ENCODE measurements around the gene ANKIB1. TPM values are rescaled to one million over a fixed set of nuclear protein-coding genes. Genes with fewer than 3 reads are reported as not detected.

Gene ANKIB1
- total RNA-seq, 2 experiments from 2014 or later: 25.3 to 42.3 TPM

- no peak for DNase-seq (ENCODE audit: low spot score)
- Histone ChIP-seq H3K9me2 (ENCODE audit: insufficient read depth, low read length) (no peaks in the 10 kb centered on the region), H3K9me3 (ENCODE audit: low read length) (peaks cover 15% of the 10 kb centered on the region; the same call in 1 of the 2 replicates), H4K20me1 (ENCODE audit: insufficient read depth, low read length) (no peaks in the 10 kb centered on the region; the same call in 1 of the 2 replicates), H3K4me3 (ENCODE audit: low read depth, low read length, poor library complexity, severe bottlenecking) (no peak overlapping the region), H3K36me3 (ENCODE audit: insufficient read depth, low read length) (peaks cover 31% of the 10 kb centered on the region), H3K79me2 (ENCODE audit: insufficient read depth, low read depth, low read length) (peaks cover 77% of the 10 kb centered on the region), H3K4me1 (ENCODE audit: insufficient read depth, low read length, poor library complexity, severe bottlenecking) (peaks cover 15% of the 10 kb centered on the region), H2AFZ (ENCODE audit: low read length) (no peak overlapping the region), H3K27ac (ENCODE audit: low read depth, low read length, poor library complexity, severe bottlenecking) (no peak overlapping the region), H3K4me2 (ENCODE audit: low read length) (no peak overlapping the region)
- POLR2A ChIA-PET: interaction anchor here (0.5 to 1.3 kb wide), 5 partner anchors 10 to 435 kb away, joined by 3 to 5 read pairs (median 4); no protein-coding TSS in a partner anchor
- no peak for TF ChIP-seq CTCF (conservative IDR thresholded peaks at IDR 0.05; ENCODE audit: low read length)
- TF ChIP-seq EZH2phosphoT487 (IDR thresholded peaks at IDR 0.05; ENCODE audit: borderline replicate concordance, low read depth, low read length): no peak
- intact Hi-C loops (cut with micrococcal nuclease; ENCODE audit: unreplicated experiment): no loop called here
- BruUV-seq (replicated peaks): no TSS peak
- CTCF ChIA-PET (ENCODE audit: unreplicated experiment): no interaction called here
Observed at GRCh38 chr7:92260248-92260781, 14.5 kb downstream of the ANKIB1 start.

GRCh38 chr7:92266415-92267241 is 20.9 kb downstream of the ANKIB1 start:
- intact Hi-C loops (cut with micrococcal nuclease; ENCODE audit: unreplicated experiment): no loop called here
- Histone ChIP-seq H2AFZ (ENCODE audit: low read length) (no peak overlapping the region), H3K9me3 (ENCODE audit: low read length) (peaks cover 10% of the 10 kb centered on the region; the same call in 1 of the 2 replicates), H3K4me3 (ENCODE audit: low read depth, low read length, poor library complexity, severe bottlenecking) (no peak overlapping the region), H3K4me2 (ENCODE audit: low read length) (no peak overlapping the region), H3K4me1 (ENCODE audit: insufficient read depth, low read length, poor library complexity, severe bottlenecking) (no peaks in the 10 kb centered on the region), H3K36me3 (ENCODE audit: insufficient read depth, low read length) (peaks cover 24% of the 10 kb centered on the region), H4K20me1 (ENCODE audit: insufficient read depth, low read length) (no peaks in the 10 kb centered on the region), H3K79me2 (ENCODE audit: insufficient read depth, low read depth, low read length) (peaks cover 57% of the 10 kb centered on the region), H3K9me2 (ENCODE audit: insufficient read depth, low read length) (no peaks in the 10 kb centered on the region), H3K27ac (ENCODE audit: low read depth, low read length, poor library complexity, severe bottlenecking) (no peak overlapping the region)
- no TSS peak for BruUV-seq (replicated peaks)
- DNase-seq (ENCODE audit: low spot score): no peak
- TF ChIP-seq CTCF (conservative IDR thresholded peaks at IDR 0.05; ENCODE audit: low read length) (no peak), EZH2phosphoT487 (IDR thresholded peaks at IDR 0.05; ENCODE audit: borderline replicate concordance, low read depth, low read length) (no peak)
- ChIA-PET POLR2A (no interaction called here), CTCF (ENCODE audit: unreplicated experiment) (interaction anchor here (0.6 kb wide), 1 partner anchor 11 kb away, joined by 3 read pairs; no protein-coding TSS in a partner anchor)

GRCh38 chr7:92268921-92269320 is 23.1 kb downstream of the ANKIB1 start:
- DNase-seq (ENCODE audit: low spot score): no peak
- H3K79me2 ChIP-seq (ENCODE audit: insufficient read depth, low read depth, low read length): peaks cover 56% of the 10 kb centered on the region
- H3K4me1 ChIP-seq (ENCODE audit: insufficient read depth, low read length, poor library complexity, severe bottlenecking): no peaks in the 10 kb centered on the region
- H3K4me2 ChIP-seq (ENCODE audit: low read length): no peak overlapping the region
- no peak overlapping the region for H2AFZ ChIP-seq (ENCODE audit: low read length)
- H3K4me3 ChIP-seq (ENCODE audit: low read depth, low read length, poor library complexity, severe bottlenecking): no peak overlapping the region
- ChIA-PET POLR2A (no interaction called here), CTCF (ENCODE audit: unreplicated experiment) (no interaction called here)
- no peak overlapping the region for H3K27ac ChIP-seq (ENCODE audit: low read depth, low read length, poor library complexity, severe bottlenecking)
- H3K9me2 ChIP-seq (ENCODE audit: insufficient read depth, low read length): no peaks in the 10 kb centered on the region
- H4K20me1 ChIP-seq (ENCODE audit: insufficient read depth, low read length): no peaks in the 10 kb centered on the region
- TF ChIP-seq EZH2phosphoT487 (IDR thresholded peaks at IDR 0.05; ENCODE audit: borderline replicate concordance, low read depth, low read length) (no peak), CTCF (conservative IDR thresholded peaks at IDR 0.05; ENCODE audit: low read length) (no peak)
- intact Hi-C loops (cut with micrococcal nuclease; ENCODE audit: unreplicated experiment): no loop called here
- peaks cover 21% of the 10 kb centered on the region for H3K36me3 ChIP-seq (ENCODE audit: insufficient read depth, low read length)
- no TSS peak for BruUV-seq (replicated peaks)
- peaks cover 12% of the 10 kb centered on the region; the same call in 1 of the 2 replicates for H3K9me3 ChIP-seq (ENCODE audit: low read length)

All from OCI-LY7 (cell line).